Stimulated activated CD4-positive, alpha-beta T cell treated with anti-CD3 and anti-CD28 coated beads, Interleukin-1b, Interleukin-23, amount 100 ng/mL, for 4 hours (primary cell): Measurements from ENCODE around the gene NR1H2.
A peak's percentile ranks its signal among the peaks of the same experiment; 100 is the strongest.
"Not testable (repeated sequence)": the region's sequence is repeated elsewhere in the genome, so short reads cannot be mapped to it uniquely, and the experiment has no call there.

Source experiments
- DNase-seq, 2 donors: peaks; one replicate each; pipeline ENCODE4 v3.0.0-alpha.2; 2020; ENCODE audit warnings: low read depth in 2 of 2

NR1H2 gene

GRCh38 chr19:50376166-50377050, at the start of gene NR1H2:
Gene NR1H2, plus strand, starts transcription at chr19:50376457. Its CDS starts 1,149 bp downstream, at chr19:50377606.
- peak; percentile 89 to 93 for DNase-seq

GRCh38 chr19:50327013-50327412, 49.2 kb upstream of the NR1H2 start:
- no peak for DNase-seq

DNA sequence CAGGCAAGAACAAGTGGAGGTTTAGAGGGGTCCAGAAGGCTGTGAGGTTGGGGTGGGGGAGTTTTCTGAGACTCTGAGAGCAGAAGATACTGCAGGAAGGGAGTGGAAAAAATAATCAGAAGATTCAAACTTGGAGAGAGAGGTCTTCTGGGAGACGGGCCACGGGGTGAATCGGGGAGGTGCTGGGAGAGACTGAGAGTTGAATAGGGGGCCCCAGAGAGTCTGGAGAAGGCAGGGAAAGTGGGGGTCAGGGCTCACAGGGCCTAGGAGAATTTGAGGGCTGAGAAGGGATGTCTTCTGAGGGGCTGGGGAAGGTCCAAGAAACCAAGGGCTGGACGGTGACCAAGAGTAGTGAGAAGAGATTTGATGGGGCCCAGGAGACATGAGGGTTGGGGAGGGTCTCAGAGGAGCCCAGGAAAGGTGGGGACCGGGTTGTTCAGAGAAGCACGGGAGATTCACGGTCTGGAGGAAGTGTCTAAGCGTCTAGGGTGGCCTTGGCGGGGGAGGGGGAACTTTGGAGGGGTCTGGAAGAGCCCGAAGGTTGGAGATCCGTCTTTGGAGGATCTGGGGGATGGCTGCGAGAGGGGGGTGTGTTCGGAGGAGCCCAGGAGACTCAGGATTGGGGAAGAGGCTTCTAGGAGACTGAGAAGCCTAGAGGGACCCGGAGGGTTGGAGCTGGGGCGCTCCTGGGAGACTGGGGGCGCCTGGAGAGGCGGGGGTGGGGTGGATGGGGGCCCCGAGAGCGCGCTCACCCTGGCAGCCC, 48.6 kb upstream of the NR1H2 start:
- DNase-seq = no peak

- DNase-seq = peak in 1 of 2 donors; percentile 46
These were observed 47.9 kb upstream of the NR1H2 start for GRCh38 chr19:50328224-50328872.

DNA sequence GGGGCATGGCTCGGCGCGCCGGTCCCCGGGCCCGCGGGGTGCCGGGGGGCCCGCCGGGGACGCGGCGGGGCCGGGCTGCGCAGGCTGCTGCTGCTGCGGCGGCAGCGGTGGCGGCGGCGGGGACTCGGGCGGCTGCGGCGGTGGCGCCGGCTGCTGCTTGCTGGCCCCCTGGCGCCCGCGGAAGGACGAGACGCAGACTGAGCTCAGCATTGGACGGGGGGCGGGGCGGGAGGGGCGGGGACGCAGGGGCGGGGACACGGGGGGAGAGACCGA, 47.4 kb upstream of the NR1H2 start:
- DNase-seq = no peak

GRCh38 chr19:50329146-50329925, 46.9 kb upstream of the NR1H2 start, which contains the start of gene KCNC3:
Gene KCNC3, minus strand, starts transcription at chr19:50329377. Its CDS starts 295 bp downstream, at chr19:50329082.
- DNase-seq = peak; percentile 81 to 96

DNA sequence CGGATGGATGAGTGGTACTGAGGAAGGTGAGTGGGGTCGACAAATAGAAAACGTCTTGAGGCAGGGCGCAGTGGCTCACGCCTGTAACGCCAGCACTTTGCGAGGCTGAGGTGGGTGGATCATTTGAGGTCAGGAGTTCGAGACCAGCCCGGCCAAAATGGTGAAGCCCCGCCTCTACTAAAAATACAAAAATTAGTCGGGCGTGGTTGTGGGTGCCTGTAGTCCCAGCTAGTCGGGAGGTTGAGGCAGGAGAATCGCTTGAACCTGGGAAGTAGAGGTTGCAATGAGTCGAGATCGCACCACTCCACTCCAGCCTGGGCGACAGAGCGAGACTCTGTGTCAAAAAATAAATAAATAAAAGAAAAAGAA, 46.3 kb upstream of the NR1H2 start:
- DNase-seq = not testable (repeated sequence)

- peak; percentile 45 to 77 for DNase-seq
These were observed 45.7 kb upstream of the NR1H2 start for GRCh38 chr19:50330365-50331078.

GRCh38 chr19:50331221-50331993, 44.9 kb upstream of the NR1H2 start:
- no peak for DNase-seq

GRCh38 chr19:50331994-50332243, 44.3 kb upstream of the NR1H2 start:
- DNase-seq = no peak

DNA sequence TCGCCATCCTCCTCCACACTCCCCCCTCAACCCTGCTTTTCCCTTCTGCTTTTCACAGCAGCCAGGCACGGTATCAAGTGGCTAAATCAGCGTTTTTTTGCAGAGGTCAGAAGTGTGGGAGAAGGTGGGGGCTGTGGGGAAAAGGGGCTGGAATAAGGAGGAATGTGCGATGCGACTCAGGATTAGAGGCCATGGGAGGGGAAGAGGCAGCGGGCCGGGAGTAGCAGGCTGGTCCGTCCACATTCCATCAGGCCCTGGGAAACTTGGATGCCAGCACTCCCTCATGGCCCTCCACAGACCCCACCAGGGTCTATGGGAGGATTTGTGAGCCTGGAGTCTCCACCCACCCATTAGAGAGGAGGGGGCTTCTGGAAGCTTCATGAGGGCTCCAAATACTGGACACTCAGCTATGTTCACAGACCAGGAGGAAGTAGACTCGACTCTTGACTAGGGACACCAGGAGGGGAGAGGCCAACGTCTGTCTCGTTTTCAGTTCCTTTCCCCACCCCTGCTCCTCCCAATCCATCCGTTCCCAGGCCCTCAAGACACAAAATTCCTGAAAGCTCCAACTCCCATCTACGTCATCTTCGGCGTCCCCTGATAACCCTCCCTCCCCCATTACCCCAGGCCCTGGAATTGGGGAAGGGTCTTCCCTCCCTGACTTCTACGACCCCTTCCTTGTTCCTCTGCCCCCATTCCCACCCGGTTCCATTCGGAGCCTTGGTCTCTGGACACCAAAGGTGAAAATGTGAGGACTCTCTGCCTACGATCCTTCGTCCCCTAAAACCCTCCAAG, 43.8 kb upstream of the NR1H2 start:
- DNase-seq = no peak

GRCh38 chr19:50333235-50333736, 43.0 kb upstream of the NR1H2 start:
- DNase-seq = peak; percentile 85 to 86

DNA sequence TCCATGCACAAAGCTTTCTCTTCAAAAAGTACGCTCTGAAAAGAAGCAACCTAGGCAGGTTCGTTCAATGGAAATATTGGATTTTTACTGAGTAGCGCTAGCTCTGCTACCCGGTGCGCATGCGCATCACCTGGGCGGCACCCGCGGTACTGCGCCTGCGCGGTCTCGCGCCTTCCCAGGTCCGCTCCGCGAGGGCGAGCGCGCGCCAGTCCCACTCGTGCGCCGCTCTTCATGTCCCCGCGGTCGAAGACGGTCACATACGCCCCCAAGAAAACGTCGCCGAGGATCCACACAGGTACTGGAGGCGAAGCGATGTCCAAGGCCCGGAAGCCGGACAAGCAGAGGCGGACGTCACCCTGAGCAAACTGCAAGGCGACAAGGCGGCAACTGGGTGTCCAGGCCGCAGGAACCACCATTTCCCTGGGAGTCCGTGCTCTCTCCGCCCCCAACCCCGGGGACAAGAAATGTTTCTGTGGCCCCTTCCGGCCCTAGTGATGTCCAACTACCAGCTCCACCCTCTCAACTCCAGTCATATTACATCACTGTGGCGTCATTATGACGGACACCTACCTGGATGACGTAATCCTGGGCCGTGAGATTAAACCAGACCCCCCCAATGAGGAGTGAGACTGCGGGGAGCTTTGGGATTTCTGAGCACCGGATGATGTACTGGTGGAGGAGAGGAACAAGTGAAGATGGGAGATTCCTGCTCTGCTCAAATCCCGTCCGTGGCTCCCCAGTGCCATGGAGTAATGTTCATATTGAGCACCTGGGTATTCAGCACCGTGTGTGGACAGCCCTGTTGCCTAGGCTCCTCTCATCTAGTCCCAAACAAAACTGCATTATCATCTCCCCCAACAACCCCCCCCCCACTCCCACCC, 42.3 kb upstream of the NR1H2 start:
- DNase-seq = peak; percentile 83 to 84

- DNase-seq = no peak
These were observed 41.4 kb upstream of the NR1H2 start for GRCh38 chr19:50334741-50335421.

DNA sequence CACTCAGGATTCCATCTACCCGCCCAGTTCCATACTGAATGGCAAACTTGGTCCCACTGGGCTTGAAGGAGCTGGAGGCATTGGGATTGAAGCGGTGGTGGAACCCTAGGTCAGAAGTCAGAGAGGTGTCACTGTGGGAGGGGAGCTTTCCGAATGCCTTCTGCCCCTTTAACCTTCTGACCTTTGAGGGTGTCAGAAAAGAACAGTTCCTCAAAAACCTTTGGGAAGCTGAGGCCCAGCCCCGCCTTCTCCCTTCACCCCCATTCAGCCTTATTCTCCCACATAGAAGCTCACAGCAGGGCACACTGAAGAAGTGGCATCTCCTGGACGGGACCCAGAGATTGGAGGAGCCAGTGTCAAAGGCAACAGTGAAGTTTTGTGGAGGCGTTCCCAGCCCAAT, 39.2 kb upstream of the NR1H2 start:
- DNase-seq = not testable (repeated sequence)

DNA sequence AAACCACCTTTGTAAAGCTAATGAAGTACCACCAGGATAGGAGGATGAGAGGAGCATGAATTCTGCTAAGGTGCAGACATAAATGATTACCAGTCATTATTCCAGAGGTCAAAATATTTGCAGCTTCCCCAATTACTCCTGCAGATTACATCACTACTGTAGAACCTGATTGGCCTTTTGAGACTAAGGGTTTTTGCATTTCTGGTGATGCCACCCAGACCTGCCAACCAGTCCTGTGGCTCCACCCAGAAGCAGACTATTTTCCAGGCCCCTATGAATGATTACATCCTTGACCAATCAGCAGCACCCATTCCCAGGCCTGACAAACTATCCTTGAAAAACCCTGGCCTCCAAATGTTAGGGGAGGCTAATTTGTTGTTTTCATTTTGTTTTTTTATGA, 35.9 kb upstream of the NR1H2 start:
- DNase-seq = no peak

DNA sequence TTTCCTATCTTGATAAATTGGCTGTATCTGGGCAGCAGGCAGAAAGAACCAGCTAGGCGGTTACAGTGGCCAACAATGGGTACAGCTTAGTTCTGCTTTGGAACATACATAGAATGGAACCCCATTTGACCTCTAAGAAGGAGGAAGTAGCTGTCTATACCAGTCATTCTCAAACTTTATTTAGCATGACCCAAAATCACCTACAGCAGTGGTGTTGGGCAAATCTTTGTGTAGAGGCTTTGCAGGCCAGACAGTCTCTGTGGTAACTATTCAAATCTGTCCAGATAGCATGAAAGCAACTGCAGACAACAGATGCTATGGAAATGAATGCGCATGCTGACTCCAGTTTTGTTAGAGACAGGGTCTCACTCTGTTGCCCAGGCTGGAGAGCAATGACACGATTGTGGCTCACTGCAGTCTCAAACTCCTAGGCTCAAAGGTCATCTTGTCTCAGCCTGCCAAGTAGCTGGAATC, 35.1 kb upstream of the NR1H2 start:
- no peak for DNase-seq
